ENCODE results near the gene SCARB2.

SCARB2 gene

GRCh38 chr4:76204936-76205335 lies 8.7 kb downstream of the SCARB2 start:
- in situ Hi-C loops (cut with HindIII; ENCODE audit: low pct_ligation_motif_present, low sequenced_read_pairs): no loop called here
- no peaks in the 10 kb centered on the region for H3K27me3 ChIP-seq (replicated peaks)

GRCh38 chr4:76203541-76203940 lies 10.1 kb downstream of the SCARB2 start:
- no peak overlapping the region for H3K4me3 ChIP-seq (ENCODE audit: low read depth, low read length)
- no peaks in the 10 kb centered on the region for H3K36me3 ChIP-seq (replicated peaks)
- TF ChIP-seq, protein P1, sequence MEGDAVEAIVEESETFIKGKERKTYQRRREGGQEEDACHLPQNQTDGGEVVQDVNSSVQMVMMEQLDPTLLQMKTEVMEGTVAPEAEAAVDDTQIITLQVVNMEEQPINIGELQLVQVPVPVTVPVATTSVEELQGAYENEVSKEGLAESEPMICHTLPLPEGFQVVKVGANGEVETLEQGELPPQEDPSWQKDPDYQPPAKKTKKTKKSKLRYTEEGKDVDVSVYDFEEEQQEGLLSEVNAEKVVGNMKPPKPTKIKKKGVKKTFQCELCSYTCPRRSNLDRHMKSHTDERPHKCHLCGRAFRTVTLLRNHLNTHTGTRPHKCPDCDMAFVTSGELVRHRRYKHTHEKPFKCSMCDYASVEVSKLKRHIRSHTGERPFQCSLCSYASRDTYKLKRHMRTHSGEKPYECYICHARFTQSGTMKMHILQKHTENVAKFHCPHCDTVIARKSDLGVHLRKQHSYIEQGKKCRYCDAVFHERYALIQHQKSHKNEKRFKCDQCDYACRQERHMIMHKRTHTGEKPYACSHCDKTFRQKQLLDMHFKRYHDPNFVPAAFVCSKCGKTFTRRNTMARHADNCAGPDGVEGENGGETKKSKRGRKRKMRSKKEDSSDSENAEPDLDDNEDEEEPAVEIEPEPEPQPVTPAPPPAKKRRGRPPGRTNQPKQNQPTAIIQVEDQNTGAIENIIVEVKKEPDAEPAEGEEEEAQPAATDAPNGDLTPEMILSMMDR (IDR thresholded peaks at IDR 0.05; ENCODE audit: low read depth, low read length, missing control alignments): no peak
- in situ Hi-C loops (cut with HindIII; ENCODE audit: low pct_ligation_motif_present, low sequenced_read_pairs): no loop called here
- H3K27ac ChIP-seq: no peak overlapping the region
- no peaks in the 10 kb centered on the region for H3K27me3 ChIP-seq (replicated peaks)
- no peak for DNase-seq

More at GRCh38 chr4:76204936-76205335, 8.7 kb downstream of the SCARB2 start:
- Histone ChIP-seq H3K27ac (no peak overlapping the region), H3K4me3 (ENCODE audit: low read depth, low read length) (no peak overlapping the region), H3K36me3 (replicated peaks) (no peaks in the 10 kb centered on the region)
- TF ChIP-seq, protein P1 (IDR thresholded peaks at IDR 0.05; ENCODE audit: low read depth, low read length, missing control alignments): no peak
- no peak for DNase-seq

GRCh38 chr4:76201276-76201675 lies 12.3 kb downstream of the SCARB2 start:
- peaks cover 3% of the 10 kb centered on the region for H3K36me3 ChIP-seq (replicated peaks)
- no peaks in the 10 kb centered on the region for H3K27me3 ChIP-seq (replicated peaks)
- no peak overlapping the region for H3K4me3 ChIP-seq (ENCODE audit: low read depth, low read length)
- no peak for DNase-seq
- in situ Hi-C loops (cut with HindIII; ENCODE audit: low pct_ligation_motif_present, low sequenced_read_pairs): no loop called here
- H3K27ac ChIP-seq: no peak overlapping the region
- TF ChIP-seq, protein P1 (IDR thresholded peaks at IDR 0.05; ENCODE audit: low read depth, low read length, missing control alignments): no peak

DNA sequence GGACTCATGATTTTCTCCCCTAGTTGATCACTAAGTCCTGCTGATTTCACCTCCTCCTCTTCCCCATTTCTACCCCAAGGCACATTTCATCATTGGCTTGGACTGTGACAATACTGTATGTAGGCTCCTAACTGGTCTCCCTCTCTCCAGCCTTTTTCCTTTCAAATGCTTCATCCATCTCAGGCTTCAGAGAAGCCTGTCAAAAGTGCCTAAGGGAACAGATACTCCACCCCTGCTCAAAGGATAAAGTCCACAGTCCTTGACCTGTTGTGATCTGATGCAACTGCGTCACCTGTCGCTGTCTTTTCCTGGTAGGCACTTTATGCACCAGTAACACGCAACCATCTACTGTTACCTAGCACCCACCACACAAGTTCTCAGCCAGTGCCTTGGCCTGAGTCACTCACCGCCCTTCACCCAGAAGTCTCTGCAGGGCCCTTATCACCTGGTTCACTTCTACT lies 12.8 kb downstream of the SCARB2 start:
- TF ChIP-seq, protein P1 (IDR thresholded peaks at IDR 0.05; ENCODE audit: low read depth, low read length, missing control alignments): no peak
- Histone ChIP-seq H3K27ac (no peak overlapping the region), H3K36me3 (replicated peaks) (peaks cover 3% of the 10 kb centered on the region), H3K4me3 (ENCODE audit: low read depth, low read length) (no peak overlapping the region), H3K27me3 (replicated peaks) (no peaks in the 10 kb centered on the region)
- no peak for DNase-seq
- in situ Hi-C loops (cut with HindIII; ENCODE audit: low pct_ligation_motif_present, low sequenced_read_pairs): no loop called here

DNA sequence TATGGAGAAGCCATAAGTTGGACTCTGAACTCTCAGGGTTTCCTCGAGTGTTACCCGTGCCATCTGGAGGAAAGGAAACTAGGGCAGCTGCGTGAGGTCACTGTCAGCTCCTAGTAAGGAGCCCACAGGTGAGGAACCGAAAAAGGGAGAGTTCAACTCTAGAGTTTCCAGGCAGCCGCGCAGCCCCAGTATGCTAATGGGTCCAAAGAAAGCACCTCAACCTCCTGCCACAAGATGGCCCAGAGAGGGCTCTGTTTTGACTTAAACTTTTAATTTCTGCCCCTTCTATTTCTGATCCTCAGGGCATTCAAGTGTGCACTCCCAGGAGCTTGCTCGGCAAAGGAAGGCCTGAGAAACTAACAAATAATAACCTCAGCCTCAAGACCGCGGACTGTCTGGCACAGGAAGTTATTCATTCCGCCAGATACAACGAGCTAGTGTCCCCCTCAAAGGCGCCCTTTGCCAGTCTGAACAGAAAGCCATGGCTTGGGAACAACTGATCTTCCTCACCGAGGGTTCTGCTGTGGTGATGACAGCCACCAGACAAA lies 13.9 kb downstream of the SCARB2 start:
- no peak overlapping the region for H3K4me3 ChIP-seq (ENCODE audit: low read depth, low read length)
- in situ Hi-C loops (cut with HindIII; ENCODE audit: low pct_ligation_motif_present, low sequenced_read_pairs): no loop called here
- peak overlapping the region; percentile 44 for H3K27ac ChIP-seq
- TF ChIP-seq, protein P1 (IDR thresholded peaks at IDR 0.05; ENCODE audit: low read depth, low read length, missing control alignments): peak; percentile 29
- DNase-seq: peak; percentile 33
- H3K36me3 ChIP-seq (replicated peaks): peaks cover 3% of the 10 kb centered on the region
- no peaks in the 10 kb centered on the region for H3K27me3 ChIP-seq (replicated peaks)
